Smooth muscle cell (in vitro differentiated cells): ENCODE data around the gene GDAP1L1. TPM values are rescaled to one million over a fixed set of nuclear protein-coding genes. Genes with fewer than 3 reads are reported as not detected.

ENCODE experiments used
- DNase-seq: peaks from one replicate; lab custom pipeline; 2025; ENCODE audit not compliant: unreplicated experiment; lab: John Stamatoyannopoulos, UW
- H2AFZ ChIP-seq: fragments of 200-600 bp; sonication (generic); 2 replicates; pipeline ENCODE4 v1.6.0; 2016; ENCODE audit warnings: antibody characterized with exemption, low read depth, mild to moderate bottlenecking
- H3F3A ChIP-seq: fragments of 200-600 bp; sonication (generic); 2 replicates; pipeline ENCODE4 v1.6.0; 2017; ENCODE audit warnings: antibody characterized with exemption, low read depth
- H3K27ac ChIP-seq: fragments of 200-600 bp; sonication (generic); 2 replicates; pipeline ENCODE4 v1.5.1; 2016; ENCODE audit warnings: low read depth, mild to moderate bottlenecking
- H3K27me3 ChIP-seq: fragments of 200-600 bp; sonication (generic); 2 replicates; pipeline ENCODE4 v1.6.1; 2016; ENCODE audit warnings: low read depth, mild to moderate bottlenecking
- H3K36me3 ChIP-seq: fragments of 200-600 bp; sonication (generic); 2 replicates; pipeline ENCODE4 v1.5.1; 2016; ENCODE audit warnings: low read depth
- H3K4me1 ChIP-seq: fragments of 200-600 bp; sonication (generic); 2 replicates; pipeline ENCODE4 v1.5.1; 2016; ENCODE audit warnings: low read depth
- H3K4me2 ChIP-seq: fragments of 200-600 bp; sonication (generic); 2 replicates; pipeline ENCODE4 v1.6.0; 2016; ENCODE audit warnings: mild to moderate bottlenecking
- H3K4me3 ChIP-seq: fragments of 200-600 bp; sonication (generic); 2 replicates; pipeline ENCODE4 v1.5.1; 2016; ENCODE audit warnings: mild to moderate bottlenecking
- H3K79me2 ChIP-seq: fragments of 200-600 bp; sonication (generic); 2 replicates; pipeline ENCODE4 v1.6.0; 2016; ENCODE audit warnings: low read depth, mild to moderate bottlenecking
- H3K9ac ChIP-seq: fragments of 200-600 bp; sonication (generic); 2 replicates; pipeline ENCODE4 v1.6.0; 2016; ENCODE audit warnings: low read depth
- H3K9me3 ChIP-seq: fragments of 200-600 bp; sonication (generic); replicated peaks from 2 replicates; pipeline ENCODE4 v1.5.1; 2016; ENCODE audit warnings: low read depth
- H4K20me1 ChIP-seq: fragments of 200-600 bp; sonication (generic); 2 replicates; pipeline ENCODE4 v1.6.0; 2016; ENCODE audit warnings: low read depth
- WGBS: methylation state at CpG from one replicate; pipeline ENCODE4 v1.1.7; 2016; ENCODE audit warnings: low lambda C conversion rate; 5-methylcytosine and 5-hydroxymethylcytosine counted together
- polyA plus RNA-seq: library from polyadenylated mRNA; unstranded; fragments of >200 nt; fragmentation: Nextera tagmentation; extraction: Ambion mirVana; gene quantifications from 2 replicates; pipeline ENCODE4 v1.2.1, GENCODE V29; 2016
- total RNA-seq: library from RNA; depleted of rRNA; stranded (reverse); fragments of >200 nt; gene quantifications from 2 replicates; pipeline ENCODE4 v1.2.3, GENCODE V29; 2014
- TF ChIP-seq, protein P1 (sequence below): fragments of 200-600 bp; sonication (generic); IDR thresholded peaks from 2 replicates; pipeline ENCODE4 v1.5.1; 2017; ENCODE audit warnings: borderline replicate concordance, mild to moderate bottlenecking, antibody characterized with exemption; ENCODE audit not compliant: insufficient read depth, poor library complexity, severe bottlenecking

The GDAP1L1 gene
- total and polyA plus RNA-seq, 2 experiments from 2014 or later, result not detected

DNA sequence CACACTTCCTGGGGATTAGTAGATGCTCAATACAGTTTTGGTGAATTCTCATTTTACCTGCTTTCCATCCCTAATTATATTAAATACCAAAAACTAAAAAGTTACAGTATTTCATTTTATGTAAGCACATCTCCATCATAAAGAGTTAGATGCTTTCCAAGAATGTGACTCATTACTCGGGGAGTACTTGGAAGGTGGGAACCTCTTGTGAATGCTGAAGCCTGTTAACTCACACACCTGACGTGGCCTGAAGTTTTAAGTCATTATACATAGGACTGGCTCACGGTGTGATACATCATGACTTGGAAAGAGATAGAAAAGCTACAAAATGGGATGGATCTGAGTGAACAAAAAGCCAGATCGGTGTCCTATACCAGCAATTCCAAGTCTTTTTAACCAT lies 34.3 kb upstream of the GDAP1L1 start:
- Histone ChIP-seq H3K4me2 (no peak overlapping the region), H3K9ac (no peak overlapping the region), H3K4me3 (no peak overlapping the region), H3K4me1 (peaks cover 23% of the 10 kb centered on the region), H3K27ac (no peak overlapping the region), H3K9me3 (no peaks in the 10 kb centered on the region), H3K36me3 (no peaks in the 10 kb centered on the region), H3F3A (peaks cover 5% of the 10 kb centered on the region), H2AFZ (no peak overlapping the region), H3K79me2 (peaks cover 24% of the 10 kb centered on the region), H3K27me3 (no peaks in the 10 kb centered on the region), H4K20me1 (peaks cover 24% of the 10 kb centered on the region)
- TF ChIP-seq, protein P1, sequence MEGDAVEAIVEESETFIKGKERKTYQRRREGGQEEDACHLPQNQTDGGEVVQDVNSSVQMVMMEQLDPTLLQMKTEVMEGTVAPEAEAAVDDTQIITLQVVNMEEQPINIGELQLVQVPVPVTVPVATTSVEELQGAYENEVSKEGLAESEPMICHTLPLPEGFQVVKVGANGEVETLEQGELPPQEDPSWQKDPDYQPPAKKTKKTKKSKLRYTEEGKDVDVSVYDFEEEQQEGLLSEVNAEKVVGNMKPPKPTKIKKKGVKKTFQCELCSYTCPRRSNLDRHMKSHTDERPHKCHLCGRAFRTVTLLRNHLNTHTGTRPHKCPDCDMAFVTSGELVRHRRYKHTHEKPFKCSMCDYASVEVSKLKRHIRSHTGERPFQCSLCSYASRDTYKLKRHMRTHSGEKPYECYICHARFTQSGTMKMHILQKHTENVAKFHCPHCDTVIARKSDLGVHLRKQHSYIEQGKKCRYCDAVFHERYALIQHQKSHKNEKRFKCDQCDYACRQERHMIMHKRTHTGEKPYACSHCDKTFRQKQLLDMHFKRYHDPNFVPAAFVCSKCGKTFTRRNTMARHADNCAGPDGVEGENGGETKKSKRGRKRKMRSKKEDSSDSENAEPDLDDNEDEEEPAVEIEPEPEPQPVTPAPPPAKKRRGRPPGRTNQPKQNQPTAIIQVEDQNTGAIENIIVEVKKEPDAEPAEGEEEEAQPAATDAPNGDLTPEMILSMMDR, result no peak
- DNase-seq, result no peak
- WGBS, result 89% methylated on average over 4 of the region's 4 CpGs

DNA sequence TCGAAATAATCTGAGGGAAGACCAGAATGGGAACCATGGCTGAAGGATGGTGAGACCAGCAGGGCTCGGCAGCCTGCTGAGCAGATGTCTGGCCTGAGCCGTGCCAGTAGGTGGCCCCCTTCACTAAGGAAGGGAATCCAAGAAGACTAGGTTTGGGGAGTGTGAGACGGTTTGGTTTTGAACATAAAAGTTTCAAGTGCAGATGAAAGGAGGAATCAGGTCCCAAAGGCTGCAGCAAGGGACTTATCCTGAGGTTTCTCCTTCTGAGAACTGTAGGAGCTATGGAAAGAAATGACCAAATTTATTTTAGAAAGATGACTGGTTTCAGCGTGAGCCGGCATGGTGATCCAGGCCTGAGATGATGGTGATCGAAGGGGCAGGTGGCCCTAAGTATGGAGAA lies 32.0 kb upstream of the GDAP1L1 start:
- Histone ChIP-seq H3F3A (peaks cover 5% of the 10 kb centered on the region), H2AFZ (no peak overlapping the region), H3K36me3 (no peaks in the 10 kb centered on the region), H4K20me1 (peaks cover 1% of the 10 kb centered on the region), H3K4me1 (peaks cover 7% of the 10 kb centered on the region), H3K4me3 (no peak overlapping the region), H3K27ac (no peak overlapping the region), H3K9me3 (no peaks in the 10 kb centered on the region), H3K9ac (no peak overlapping the region), H3K27me3 (no peaks in the 10 kb centered on the region), H3K4me2 (no peak overlapping the region), H3K79me2 (peaks cover 1% of the 10 kb centered on the region)
- TF ChIP-seq, protein P1, result peak; percentile 70
- DNase-seq, result peak; percentile 6
- 52% methylated on average over 7 of the region's 7 CpGs for WGBS

DNA sequence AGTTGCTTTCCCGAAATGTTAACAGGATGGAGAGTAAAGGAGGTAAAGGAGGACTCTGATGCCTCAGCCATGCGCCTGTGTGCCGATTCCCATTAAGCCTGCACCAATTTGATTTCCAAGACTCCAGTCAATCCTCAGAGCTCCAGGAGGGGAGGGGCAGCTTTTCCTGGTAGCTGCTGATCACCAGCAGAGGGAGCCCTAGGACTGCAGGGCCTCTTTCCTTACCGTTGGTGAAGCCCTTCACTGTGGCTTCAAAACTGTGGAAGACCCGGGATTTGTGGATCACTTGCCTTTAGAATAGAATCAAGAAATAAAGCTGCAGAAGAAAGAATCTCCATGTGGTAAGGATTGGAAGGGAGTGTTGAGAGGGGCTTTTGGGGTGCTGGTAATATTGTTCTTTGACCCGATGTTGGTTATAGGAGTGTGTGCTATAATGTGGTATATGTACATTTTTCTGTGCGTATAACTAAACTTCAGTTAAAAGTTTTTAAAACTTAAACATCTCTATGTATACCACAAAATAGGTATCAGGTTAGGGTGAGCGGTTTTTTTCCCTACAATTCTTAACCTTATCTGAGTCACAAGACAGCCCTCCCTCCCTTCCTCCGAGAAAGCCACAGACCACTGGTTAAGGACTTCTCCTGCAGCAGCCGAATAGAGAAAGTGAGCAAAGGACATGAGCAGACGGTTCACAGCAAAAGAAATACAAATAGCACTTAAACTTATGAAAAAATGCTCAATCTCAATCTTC lies 29.6 kb upstream of the GDAP1L1 start:
- no peak overlapping the region for H3K27ac ChIP-seq
- H3K27me3 ChIP-seq, result no peaks in the 10 kb centered on the region
- no peaks in the 10 kb centered on the region for H3K79me2 ChIP-seq
- no peaks in the 10 kb centered on the region for H3K9me3 ChIP-seq
- no peaks in the 10 kb centered on the region for H3K36me3 ChIP-seq
- no peak overlapping the region for H2AFZ ChIP-seq
- H3K9ac ChIP-seq, result no peak overlapping the region
- H3K4me1 ChIP-seq, result no peaks in the 10 kb centered on the region
- WGBS, result 58% methylated on average over 11 of the region's 11 CpGs
- H4K20me1 ChIP-seq, result no peaks in the 10 kb centered on the region
- no peak overlapping the region for H3K4me3 ChIP-seq
- H3K4me2 ChIP-seq, result no peak overlapping the region
- no peak for DNase-seq
- TF ChIP-seq, protein P1, result peak; percentile 78
- no peaks in the 10 kb centered on the region for H3F3A ChIP-seq

DNA sequence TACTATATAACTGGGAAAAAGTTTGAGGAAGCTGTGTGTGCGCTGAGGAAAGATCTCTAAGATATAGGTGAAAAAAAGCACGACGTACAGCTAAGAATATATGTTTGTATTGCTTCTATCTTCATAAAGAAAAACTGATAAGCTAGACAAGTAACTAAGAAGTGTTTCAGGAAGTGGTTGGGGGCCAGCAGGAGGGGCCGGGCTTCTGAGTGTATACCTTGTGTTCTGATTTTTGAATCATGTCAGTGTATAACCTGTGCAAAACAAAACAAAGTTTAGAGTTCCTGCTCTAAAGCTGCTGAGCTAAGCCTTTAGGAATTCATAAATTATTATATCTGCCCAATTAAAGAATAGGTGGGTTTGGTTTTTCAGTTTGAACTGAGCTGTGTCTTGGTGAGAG lies 28.7 kb upstream of the GDAP1L1 start:
- Histone ChIP-seq H3K4me1 (no peaks in the 10 kb centered on the region), H3K36me3 (no peaks in the 10 kb centered on the region), H3K9me3 (no peaks in the 10 kb centered on the region), H3K27ac (no peak overlapping the region), H3K9ac (no peak overlapping the region), H3K79me2 (no peaks in the 10 kb centered on the region), H4K20me1 (no peaks in the 10 kb centered on the region), H3K4me3 (no peak overlapping the region), H3K27me3 (no peaks in the 10 kb centered on the region), H3K4me2 (no peak overlapping the region), H2AFZ (no peak overlapping the region), H3F3A (no peaks in the 10 kb centered on the region)
- TF ChIP-seq, protein P1, result no peak
- DNase-seq, result no peak
- 89% methylated on average over 4 of the region's 4 CpGs for WGBS
